Measurements from ENCODE around the gene PMEPA1. TPM values are rescaled to one million over a fixed set of nuclear protein-coding genes. Genes with fewer than 3 reads are reported as not detected.
A peak's percentile ranks its signal among the peaks of the same experiment; 100 is the strongest.

Gene PMEPA1
- total RNA-seq, 1 experiment from 2014 or later, result 10.5 TPM

DNA sequence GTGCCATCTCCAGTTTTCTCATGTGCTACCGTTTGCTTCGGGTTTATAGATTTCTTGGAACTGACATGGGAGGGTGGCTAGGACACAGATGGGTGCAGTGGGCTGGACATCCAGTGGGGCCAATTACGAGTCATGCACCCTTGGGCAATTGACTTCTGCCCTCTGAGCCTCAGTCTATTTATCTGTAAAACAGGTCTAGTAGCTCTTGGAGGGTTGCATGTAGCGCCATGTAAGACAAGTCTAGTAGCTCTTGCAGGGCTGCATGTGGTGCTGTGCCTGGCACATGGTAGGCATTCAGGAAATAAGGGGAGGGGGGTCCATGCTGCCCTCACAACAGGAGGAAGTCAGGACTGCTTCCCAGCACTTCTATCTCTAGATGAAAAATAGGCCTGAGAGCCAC, 15.3 kb downstream of the PMEPA1 start:
- no peak for DNase-seq (ENCODE audit: low spot score)

DNA sequence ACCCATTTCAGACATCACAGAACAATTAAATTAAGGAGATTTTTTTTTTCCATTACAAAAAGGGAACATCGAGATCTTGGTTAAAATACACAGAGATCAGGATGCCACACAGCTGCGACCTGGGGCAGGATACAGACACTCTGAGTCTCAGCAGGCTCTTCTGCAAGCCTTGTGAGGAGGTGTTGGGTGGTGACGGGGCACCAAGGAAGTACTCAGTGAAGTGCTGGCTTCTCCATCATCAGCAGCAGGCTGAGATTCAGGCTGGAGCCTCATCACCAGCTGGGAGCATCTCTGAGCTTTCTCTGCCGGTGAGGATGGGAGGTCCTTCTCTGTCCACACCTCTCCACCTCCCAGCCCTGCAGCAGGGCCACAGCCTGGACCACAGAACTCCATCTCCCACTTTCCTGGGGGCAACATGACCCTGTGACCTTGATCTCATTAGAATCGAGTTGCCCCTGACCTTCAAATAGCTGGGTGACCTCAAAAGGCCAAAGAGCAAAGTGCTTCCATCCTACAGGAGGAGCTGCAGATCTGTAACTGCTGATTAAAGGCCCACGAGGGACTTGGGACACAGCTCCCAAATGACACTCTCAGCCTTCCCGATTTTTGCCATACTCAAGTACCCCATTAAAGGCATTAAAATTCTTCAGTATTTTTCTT, 16.0 kb downstream of the PMEPA1 start:
- DNase-seq (ENCODE audit: low spot score), result peak; percentile 25

DNA sequence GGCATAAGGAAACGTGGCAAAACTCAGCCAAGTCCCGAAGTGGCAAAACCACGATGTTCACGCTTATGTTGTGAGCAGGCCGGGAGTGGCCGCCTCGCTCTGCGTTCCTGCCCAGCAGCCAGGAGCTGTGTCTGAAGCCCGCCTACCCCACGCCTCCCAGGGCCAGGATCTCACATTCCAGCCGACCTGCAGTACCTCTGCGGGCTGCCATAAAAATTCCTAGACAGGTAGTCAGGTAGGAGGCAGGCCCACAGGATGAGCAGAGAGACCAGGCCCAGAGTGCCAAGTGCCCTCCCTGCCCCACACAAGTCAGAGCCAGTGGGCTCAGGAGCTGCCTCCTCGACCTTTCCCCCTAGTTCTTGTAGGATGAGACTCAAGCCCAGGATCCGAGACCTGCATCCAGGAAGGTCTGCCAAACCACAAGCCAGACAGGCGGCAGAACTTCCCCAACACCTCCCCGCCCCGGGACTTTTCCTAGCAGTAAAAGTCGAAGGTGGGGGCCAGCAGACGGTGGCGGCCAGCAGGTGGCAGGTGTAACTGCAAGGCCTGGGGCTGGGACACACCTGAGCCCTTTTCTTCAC, 16.7 kb downstream of the PMEPA1 start:
- DNase-seq (ENCODE audit: low spot score), result peak; percentile 81

DNA sequence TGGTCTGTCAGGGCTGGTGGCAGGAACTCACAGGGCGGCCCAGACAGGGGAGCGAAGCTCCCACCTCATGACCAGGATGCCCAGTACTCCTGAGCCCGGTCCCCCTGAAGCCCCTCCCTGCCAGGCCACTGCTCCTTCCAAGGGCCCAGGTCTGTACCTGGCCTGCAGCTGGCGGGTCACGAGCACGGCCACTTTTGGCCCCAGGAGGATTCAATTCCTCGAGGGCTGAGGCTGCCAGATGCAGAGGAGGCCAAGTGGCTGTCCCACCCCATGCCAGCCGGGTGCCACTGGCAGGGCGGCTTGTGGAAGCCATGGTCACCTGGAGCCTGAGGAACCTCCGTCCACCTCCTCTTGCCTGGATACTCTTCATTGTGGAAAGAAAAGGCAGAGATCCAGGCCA, 17.4 kb downstream of the PMEPA1 start:
- no peak for DNase-seq (ENCODE audit: low spot score)

DNA sequence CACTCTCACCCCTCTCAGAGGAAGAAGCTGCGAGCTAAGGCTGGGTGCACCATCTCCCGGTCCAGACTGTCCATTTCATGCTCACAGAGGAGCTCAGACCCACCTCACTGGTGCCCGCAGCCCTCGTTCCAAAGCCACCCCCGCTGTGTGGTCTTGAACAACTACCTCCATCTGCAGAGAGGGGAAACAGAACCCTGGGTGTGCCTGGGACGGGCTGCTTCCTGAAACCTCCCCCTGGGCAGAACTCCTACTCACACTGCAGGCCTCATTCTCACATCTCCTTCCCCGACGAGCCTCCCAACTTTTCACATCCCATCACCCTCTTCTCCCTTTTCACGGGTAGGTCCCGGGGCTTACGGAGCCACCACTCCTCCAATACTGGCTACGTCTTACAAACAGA, 18.1 kb downstream of the PMEPA1 start:
- DNase-seq (ENCODE audit: low spot score), result no peak

DNA sequence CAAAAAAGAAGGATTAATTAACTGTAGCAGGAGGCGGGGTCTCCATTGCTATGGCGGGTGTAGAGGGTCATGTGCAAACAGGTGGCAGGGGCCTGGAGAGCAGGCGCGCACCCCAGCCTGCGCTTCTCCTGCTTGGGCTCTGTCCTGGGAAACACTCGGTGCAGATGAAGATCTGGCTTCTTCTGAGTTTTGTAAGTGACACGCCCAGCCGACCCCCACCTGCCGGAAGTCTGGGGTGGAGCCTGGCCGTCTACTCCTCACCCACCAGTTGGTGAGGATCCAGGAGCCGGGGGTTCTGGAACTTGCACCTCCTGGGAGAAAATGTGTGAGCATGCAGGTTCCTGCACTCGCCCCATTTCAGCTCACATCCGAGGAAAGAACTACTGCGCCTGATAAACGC, 19.3 kb downstream of the PMEPA1 start:
- DNase-seq (ENCODE audit: low spot score), result no peak

DNA sequence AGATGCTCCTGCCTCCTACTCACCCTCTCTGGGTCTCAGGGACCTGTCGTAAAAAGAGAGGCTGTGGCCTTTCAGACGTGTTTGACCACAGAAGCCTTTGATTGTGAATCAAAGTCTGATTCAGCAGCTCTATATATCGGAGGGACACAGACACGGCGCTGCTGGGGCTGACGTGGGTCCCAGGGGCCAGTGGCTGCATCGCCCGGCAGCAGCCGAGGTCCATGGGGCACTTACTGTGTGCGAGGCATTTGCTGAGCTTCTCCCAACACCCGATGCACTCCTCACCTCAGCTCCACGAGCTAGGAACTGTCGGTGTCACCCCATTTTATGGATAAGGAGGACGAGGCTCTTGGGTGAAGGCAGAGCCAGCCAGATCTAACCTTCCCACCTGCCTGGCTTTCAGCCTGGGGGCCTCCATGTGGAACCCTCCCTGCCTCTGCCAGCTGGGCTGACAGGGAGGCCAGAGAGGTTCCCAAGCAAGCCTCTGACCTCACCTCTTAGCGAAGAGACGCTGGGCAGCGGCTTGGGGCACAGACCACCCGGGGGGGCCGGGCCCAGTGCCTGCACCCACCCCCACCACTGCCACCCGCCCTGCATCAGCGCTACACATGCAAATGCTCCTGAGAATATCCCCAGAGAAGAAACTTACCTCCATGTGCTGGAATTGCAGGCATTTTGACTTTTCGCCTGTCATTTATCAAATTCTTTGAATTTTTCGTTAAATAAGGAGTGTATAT, 19.9 kb downstream of the PMEPA1 start:
- DNase-seq (ENCODE audit: low spot score), result no peak

DNA sequence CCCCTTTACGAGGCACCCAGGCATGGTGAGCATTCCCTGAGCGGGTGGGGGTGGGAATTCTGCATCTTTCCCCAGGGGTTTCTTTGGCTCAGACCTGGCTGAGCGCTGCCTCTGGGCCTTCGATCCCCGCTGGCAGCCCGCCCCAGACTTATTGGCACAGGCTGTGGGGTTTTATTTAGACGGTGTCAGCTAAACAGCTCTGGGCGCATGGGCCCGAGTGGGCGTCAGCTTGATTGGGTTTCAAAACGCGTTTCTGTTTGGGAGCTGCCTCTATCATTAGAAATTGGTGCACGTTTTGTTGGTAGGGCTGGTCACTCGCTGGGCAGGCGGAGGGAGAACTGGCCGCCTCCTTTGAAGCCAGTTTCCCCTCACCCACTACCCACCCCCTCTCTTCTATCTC, 21.0 kb downstream of the PMEPA1 start:
- no peak for DNase-seq (ENCODE audit: low spot score)

DNA sequence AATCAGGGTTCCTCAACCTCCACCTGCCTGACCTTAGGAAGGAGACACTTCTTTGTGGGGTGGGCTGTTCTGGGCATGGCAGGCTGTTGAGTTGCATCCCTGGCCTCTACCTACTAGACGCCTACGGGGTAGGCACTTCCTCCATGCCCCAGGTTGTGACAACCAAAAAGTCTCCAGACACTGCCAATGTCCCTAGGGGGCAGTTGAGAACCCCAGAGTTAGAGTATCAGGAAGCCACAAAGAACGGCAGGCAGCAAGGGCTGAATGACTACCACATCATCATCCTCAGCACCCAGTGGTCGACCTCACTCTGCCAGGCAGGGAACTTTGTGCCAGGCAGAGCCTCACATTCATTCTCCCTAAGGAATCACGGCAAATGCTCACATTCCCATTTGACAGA, 21.5 kb downstream of the PMEPA1 start:
- no peak for DNase-seq (ENCODE audit: low spot score)

DNA sequence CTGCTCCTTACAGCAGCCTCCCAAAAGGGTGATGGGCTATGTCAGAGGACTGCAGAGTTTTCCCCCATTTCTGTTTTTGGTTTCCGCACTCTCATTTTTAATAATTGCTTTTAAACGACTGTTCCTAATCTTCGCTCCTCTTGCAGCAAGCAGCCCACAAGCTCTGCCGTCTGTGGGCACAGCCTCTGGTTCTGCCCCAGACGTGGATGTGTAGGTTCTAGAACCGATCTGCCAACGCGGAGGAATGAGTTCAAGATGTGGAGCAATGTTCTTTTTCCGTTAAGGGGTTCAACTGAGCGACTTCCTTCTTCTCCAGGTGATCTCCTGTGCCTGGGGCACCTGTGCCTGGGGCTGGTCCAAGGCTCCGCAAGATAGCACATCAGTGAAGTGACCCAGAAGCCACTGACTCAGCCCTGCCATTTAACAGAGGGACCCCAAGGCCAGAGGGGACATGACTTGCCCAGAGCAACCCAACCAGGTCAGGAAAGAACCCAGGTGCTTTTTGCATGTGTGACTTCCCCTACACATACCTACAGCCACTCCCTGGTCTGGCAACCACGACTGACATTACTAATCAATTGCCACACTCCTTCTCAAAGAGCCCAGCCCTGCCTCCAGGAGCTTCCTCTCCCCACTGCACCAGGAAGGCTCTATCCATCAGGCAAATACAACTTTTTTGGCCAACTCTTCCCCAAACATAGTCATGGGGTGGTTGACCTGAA, 22.7 kb downstream of the PMEPA1 start:
- DNase-seq (ENCODE audit: low spot score), result no peak

DNA sequence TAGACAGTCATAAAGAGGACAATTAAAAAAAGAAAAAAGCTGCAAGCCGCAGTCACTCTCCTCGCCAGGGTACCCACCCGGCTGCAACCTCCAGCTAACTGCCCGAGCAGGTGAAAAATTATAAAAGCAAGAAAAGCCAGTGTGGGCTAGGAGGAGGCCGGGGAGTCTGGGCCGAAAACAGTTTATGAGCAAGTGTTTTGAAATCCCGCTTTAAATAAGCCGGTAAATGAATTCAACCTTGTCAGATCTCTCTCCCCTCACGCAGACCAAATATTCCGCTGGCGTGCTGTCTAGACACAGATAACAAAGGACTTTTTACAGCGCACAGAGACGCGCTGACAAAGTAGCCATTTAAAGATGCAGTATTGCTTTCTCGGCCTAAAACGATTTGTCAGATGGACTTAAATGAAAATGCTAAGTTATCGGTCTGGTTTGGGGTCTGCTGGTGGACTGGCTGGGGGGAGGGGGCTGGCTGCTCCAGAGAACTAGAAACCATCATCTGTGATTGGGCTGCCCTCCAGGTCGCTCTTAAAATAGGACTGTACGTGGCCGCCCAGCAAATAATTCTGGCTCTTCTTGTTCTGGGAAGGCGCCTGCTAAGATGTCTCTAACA, 24.6 kb downstream of the PMEPA1 start:
- no peak for DNase-seq (ENCODE audit: low spot score)

DNA sequence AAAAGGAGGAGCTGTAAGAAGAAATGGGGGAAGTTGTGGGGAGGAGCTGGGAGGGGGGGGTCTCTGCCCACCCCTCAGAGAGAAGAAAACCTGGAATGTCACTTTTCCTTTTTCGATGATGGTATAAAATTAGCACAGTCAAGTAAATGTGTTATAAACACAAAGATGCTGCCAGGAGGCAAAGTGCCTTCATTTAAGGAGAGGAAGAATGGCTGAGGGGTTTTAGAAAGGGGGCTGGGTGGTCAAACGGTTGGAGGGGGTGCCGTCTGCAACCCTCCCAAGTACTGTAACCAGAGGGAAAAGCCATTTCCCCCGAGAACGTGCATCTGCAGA, 25.0 kb downstream of the PMEPA1 start:
- DNase-seq (ENCODE audit: low spot score), result no peak

DNA sequence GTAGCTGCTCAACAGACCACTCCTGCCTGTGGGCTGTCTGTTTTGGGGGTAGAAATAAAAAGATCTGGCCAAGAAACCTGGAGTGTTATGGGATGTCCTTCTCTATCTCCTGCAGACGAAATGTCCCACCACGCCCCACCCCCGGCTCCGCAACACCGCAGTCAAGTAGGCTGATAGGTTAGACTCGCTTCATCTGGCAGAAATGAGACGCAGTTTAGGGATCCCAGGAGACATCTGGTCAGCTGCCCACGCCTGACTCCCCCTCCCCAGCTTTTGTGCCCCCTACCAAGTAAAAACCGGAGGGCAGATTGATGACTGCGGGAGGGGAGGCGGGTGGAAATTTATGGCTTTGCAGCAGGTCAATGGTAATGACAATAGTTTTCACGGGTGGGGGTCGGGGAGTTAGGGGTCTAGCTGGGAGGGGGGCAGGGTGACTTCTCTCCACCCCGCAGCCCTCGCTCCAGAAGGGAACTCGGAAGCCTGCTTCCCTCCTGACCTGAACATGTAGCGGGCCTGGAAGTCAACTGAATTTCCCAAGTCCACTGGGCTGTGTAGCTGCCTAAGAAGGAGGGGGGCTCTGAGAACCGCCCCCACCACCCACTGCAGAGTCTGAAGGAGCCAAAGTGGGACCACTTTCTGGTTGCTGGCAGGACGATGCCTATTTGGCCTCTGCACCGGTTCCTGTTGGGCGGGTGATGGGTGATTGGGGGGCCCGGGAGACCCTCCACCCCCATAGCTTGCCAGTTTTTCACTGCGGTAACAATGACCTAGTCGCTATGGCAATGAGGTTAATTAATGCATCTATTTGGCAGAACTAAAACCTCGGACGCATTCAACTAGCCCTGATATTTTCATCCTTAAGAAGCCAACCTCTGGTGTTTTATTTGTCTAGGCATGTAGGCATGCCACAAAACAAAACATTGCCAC, 25.7 kb downstream of the PMEPA1 start:
- no peak for DNase-seq (ENCODE audit: low spot score)

DNA sequence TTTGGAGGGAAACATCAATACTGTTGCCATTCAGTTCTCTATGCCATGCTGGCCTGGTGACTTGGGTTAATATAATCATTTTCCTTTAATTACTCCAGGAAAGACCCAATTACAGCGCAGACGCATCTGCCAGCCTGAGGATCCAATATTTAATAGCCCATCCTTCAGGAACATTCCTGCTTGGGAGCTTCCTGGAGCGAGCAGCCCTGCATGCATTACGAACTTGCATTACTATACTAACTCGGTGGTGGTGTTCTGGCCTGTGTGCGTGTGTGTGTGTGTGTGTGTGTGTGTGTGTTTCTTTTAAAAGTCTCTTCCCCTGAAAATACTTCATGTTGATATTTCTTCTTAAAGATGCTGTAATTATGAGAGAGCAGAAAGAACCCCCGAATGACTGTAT, 26.5 kb downstream of the PMEPA1 start:
- no peak for DNase-seq (ENCODE audit: low spot score)

DNA sequence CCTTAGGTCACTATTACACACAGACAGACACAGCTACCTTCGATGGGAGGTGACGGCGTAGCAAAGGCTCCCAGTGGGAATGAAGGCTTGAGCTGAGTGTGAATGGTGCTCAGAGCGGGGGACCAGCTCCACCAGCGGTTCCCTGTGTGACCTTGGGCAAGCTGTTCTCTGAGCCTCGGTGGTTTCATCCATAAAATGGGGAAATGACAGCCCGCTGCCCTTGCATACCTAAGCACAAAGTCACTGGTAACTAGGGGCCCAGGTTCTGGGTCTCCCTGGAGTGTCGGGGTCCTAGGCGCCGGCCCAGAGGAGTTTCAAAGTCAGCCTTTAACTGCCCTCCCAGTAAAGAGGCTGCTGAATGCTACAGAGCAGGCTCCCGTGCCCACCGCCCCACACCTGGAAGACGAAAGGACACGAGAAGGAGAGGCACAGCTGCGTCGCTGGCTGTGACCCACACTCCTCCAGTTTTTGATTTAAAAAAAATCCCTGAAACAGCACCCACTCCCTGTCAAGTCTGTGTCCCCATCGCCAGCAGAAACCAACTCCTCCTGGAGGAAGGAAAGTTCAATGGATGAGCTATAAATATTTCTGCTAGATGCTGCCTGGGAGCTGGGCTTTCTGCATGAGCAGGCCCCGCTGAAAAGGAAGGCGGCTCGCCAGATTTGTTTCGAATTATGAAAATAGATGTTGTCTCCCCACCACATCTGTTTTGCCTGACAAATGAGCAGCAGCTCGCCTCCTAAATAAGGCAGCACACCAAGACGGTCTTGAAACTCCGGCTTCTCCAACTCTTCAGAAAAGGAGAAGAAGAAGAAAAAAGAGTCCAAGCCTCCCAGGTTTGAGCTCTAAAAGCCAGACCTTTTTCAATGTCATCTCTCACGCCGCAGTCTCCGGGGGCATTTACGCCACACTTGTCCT, 27.4 kb downstream of the PMEPA1 start:
- DNase-seq (ENCODE audit: low spot score), result no peak

DNA sequence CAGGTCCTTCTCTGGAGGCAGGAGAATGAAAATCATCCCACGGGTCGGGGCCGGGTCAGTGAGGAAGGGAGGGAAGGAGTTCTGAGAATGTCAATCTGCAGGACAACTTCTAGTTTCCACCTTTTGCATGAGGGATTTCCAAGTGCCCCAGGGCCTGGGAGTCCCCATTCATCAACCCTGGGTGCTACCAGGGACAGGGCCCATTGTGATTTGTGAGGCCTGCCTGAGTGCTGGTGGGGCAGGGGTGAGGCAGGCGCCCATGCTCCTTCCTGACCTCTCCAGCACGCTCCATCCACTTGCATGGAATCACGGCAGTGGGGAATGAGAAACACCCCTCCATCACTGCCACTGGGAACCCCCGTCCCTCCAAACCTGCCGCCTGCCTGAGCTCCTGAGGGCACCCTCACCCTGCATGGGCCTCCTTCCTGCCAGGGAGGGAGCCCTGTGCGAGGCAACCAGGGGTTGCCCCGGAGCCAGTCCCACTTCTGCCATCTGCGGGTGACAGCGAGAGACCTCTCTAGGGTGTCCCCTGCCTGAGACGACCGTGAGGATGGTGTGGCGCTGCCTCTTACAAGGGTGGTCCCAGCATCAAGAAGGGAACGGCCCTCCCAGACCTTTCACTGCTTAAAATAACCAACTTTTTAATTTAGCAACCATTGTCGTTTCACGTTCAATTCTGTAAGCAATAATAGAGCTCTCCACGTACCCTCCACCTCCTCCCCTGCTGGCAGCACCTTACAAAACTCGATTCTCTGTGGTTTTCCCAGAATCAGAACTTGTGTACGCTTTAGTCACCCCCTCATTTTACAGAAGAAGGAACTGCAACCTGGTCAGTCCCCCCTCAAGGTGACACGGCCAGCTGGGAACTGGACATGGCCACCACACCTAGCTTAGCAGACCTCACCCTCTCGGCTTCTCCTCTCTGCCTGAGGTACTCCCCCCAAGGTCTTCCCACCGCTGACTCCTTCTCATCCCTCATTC, 28.6 kb downstream of the PMEPA1 start:
- no peak for DNase-seq (ENCODE audit: low spot score)

DNA sequence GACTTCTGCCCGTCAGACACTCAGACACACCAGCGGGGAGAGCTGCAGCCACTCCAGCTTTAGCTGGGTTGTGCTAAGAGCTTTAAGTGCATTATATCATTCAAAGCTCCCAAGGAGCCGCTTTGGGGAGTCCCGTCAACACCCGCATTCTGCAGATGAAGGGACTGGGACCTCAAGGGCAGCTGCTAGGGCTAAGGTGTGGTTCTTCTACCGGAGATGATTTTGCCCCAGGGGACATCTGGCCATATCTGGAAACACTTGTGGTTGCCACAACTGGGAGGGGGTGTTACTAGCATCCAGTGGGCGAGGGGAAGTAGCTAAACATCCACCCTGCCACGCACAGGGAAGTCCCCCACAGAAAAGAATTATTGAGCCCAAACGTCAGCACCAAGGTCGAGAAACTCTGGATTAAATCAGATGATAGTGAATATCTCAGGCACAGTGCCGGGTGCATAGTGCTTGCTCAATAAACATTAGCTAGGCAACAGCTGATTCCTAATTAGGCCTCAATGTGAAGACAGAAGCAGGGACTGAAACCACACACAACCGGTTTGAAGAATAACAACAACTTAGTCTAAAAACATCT, 29.6 kb downstream of the PMEPA1 start:
- DNase-seq (ENCODE audit: low spot score), result peak; percentile 23

DNA sequence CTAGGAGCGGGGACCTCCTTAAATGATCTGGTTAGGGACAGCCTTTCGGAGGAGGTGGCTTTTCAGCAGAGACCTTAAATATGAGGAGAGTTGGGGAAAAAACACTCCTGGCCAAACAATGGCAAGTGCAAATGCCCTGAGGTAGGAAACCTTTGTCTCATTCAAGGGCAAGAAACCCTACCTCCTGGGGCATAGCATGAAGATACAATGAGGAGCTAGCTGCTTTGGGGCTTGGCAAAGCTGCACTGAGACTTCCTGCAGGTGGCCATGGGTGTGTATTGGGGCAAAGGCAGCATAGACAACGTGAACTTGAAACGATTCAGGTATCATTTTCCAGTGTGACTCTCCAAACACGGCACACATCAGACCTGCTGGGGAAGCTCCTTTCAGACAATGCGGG, 30.7 kb downstream of the PMEPA1 start:
- DNase-seq (ENCODE audit: low spot score), result no peak

DNA sequence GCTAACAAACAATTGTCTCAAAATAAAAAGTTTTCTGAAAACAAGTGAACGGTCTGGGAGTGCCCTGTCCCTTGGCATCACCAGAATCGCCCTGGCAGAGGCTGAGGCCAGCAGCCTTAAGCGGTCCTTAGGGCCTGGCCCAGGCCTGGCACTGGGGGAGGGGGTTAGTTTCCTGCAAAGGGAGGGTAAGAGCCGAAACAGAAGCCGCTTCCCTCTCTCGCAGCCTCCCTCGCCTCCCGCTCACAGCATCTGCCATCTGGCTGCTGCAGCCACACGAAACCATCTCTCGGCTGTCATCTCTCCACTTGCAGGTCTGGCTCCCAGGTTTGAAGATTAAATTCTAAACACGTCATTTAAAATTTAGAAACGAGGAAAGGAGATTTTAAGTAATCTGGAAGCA, 31.5 kb downstream of the PMEPA1 start:
- no peak for DNase-seq (ENCODE audit: low spot score)

All from A172 (cell line).